ENCODE results near the gene SLC18B1.

The SLC18B1 gene

DNA sequence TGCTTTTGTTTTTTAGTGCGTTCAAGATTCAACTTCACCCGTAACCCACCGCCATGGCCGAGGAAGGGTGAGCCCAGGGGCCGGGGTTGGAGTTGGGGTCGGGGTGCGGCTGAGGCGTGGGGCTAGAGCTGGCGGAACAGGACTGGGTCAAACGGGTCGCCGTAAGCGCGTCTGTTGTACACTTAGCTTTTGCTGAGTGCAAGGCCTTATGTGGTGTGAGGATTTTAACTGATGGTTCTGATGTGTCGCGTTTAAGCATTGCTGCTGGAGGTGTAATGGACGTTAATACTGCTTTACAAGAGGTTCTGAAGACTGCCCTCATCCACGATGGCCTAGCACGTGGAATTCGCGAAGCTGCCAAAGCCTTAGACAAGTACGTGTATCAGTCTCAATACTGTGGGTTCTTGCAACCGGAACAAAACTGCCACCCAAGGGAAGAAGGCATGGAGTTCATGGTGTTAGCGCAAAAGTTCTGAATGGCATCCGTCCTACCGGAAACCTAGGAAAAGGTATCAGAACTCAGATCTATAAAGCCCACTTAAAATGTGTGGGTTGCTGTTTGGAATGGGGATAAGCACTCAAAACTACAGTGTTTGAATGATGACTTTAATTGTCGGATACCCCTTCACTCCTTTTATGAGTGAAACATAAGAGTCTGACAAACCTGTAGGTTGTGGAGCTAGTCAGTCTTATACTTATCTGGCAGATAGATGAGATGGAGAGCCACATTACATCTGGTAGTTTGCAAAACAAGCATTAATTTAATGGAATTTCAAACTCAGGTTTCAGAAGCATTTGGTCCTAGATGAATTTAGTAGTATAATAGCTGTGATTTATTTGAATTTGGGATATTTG lies 16.5 kb upstream of the SLC18B1 start:
- Mint-ChIP-seq H3K27ac (peak overlapping the region; percentile 99 to 100 (median 100)), H3K4me3 (peak overlapping the region; percentile 98 to 99 (median 98)), H3K36me3 (ENCODE audit: low read depth) (peaks cover 58% of the 10 kb centered on the region), H3K9me3 (no peaks in the 10 kb centered on the region), H3K27me3 (ENCODE audit: low read depth) (no peaks in the 10 kb centered on the region), H3K4me1 (peaks cover 56% of the 10 kb centered on the region)
- TF ChIP-seq CTCF (IDR thresholded peaks at IDR 0.05; ENCODE audit: unreplicated experiment in 3 of 3), result no peak

GRCh38 chr6:132813173-132813856 lies 14.9 kb upstream of the SLC18B1 start:
- TF ChIP-seq CTCF (IDR thresholded peaks at IDR 0.05; ENCODE audit: unreplicated experiment in 3 of 3), result no peak
- peak overlapping the region; percentile 99 to 100 (median 100) for H3K27ac Mint-ChIP-seq
- H3K36me3 Mint-ChIP-seq (ENCODE audit: low read depth), result peaks cover 41% of the 10 kb centered on the region
- no peaks in the 10 kb centered on the region for H3K27me3 Mint-ChIP-seq (ENCODE audit: low read depth)
- H3K4me3 Mint-ChIP-seq, result peak overlapping the region; percentile 98 to 99 (median 98)
- peaks cover 46% of the 10 kb centered on the region for H3K4me1 Mint-ChIP-seq
- no peaks in the 10 kb centered on the region for H3K9me3 Mint-ChIP-seq

GRCh38 chr6:132812756-132813172 lies 14.3 kb upstream of the SLC18B1 start:
- peaks cover 36% of the 10 kb centered on the region for H3K36me3 Mint-ChIP-seq (ENCODE audit: low read depth)
- no peak for TF ChIP-seq CTCF (IDR thresholded peaks at IDR 0.05; ENCODE audit: unreplicated experiment in 3 of 3)
- H3K4me1 Mint-ChIP-seq, result peaks cover 44% of the 10 kb centered on the region
- H3K9me3 Mint-ChIP-seq, result no peaks in the 10 kb centered on the region
- H3K27me3 Mint-ChIP-seq (ENCODE audit: low read depth), result no peaks in the 10 kb centered on the region
- peak overlapping the region; percentile 99 to 100 (median 100) for H3K27ac Mint-ChIP-seq
- H3K4me3 Mint-ChIP-seq, result peak overlapping the region; percentile 98 to 99 (median 98)

GRCh38 chr6:132812255-132812732 lies 13.9 kb upstream of the SLC18B1 start:
- Mint-ChIP-seq H3K9me3 (no peaks in the 10 kb centered on the region), H3K4me3 (peak overlapping the region; percentile 98 to 99 (median 98)), H3K36me3 (ENCODE audit: low read depth) (peaks cover 31% of the 10 kb centered on the region), H3K27me3 (ENCODE audit: low read depth) (no peaks in the 10 kb centered on the region), H3K27ac (peak overlapping the region; percentile 99 to 100 (median 100)), H3K4me1 (peaks cover 40% of the 10 kb centered on the region)
- TF ChIP-seq CTCF (IDR thresholded peaks at IDR 0.05; ENCODE audit: unreplicated experiment in 3 of 3), result no peak

DNA sequence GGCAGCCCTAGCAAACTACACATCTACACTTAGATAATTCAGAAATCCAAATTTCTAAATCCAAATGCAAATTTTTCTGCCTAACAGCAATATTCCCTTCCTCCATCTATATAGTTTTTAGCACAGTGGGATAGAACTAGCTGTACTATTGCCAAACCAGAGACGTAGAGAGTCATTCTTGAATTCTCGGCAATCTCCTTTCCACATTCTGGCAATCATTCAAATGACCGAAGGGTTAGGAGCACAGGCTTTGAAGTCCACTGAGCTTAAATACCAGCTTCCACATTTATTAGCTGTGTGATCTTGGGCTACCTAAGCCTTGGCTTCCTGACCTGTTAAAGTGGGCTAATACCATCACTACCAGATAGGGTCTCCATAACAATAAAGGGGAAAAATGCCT lies 12.8 kb upstream of the SLC18B1 start:
- Mint-ChIP-seq H3K4me1 (peaks cover 33% of the 10 kb centered on the region), H3K27ac (no peak overlapping the region), H3K27me3 (ENCODE audit: low read depth) (no peaks in the 10 kb centered on the region), H3K36me3 (ENCODE audit: low read depth) (peaks cover 21% of the 10 kb centered on the region), H3K4me3 (no peak overlapping the region), H3K9me3 (no peaks in the 10 kb centered on the region)
- no peak for TF ChIP-seq CTCF (IDR thresholded peaks at IDR 0.05; ENCODE audit: unreplicated experiment in 3 of 3)
